ENCODE measurements around the gene RHO. TPM values are rescaled to one million over a fixed set of nuclear protein-coding genes. Genes with fewer than 3 reads are reported as not detected.
A peak's percentile ranks its signal among the peaks of the same experiment; 100 is the strongest.

RHO gene
- total RNA-seq, 4 donors from 2014 or later, result not detected

- WGBS, 2 donors, result 69 to 71% methylated on average over 10 to 11 of the region's 11 CpGs
- H3K27me3 ChIP-seq, result no peaks in the 10 kb centered on the region
- TF ChIP-seq POLR2A (IDR thresholded peaks at IDR 0.05), result no peak
- TF ChIP-seq EP300 (IDR thresholded peaks at IDR 0.05), result no peak
- no peak for TF ChIP-seq CTCF (IDR thresholded peaks at IDR 0.05)
- H3K4me3 ChIP-seq, result no peak overlapping the region
- DNase-seq (ENCODE audit: low spot score in 2 of 2), result no peak
- peaks cover 0 to 99% (median 84%) of the 10 kb centered on the region in 4 donors for H3K4me1 ChIP-seq
- no peaks in the 10 kb centered on the region for H3K9me3 ChIP-seq
- H3K36me3 ChIP-seq, result peaks cover 0 to 69% (median 0%) of the 10 kb centered on the region in 3 donors
- peak overlapping the region in 3 of 4 donors; percentile 83 to 95 (median 90) for H3K27ac ChIP-seq
These were observed 30.5 kb downstream of the RHO start for GRCh38 chr3:129558772-129559564.

GRCh38 chr3:129559565-129560079 lies 31.2 kb downstream of the RHO start:
- Histone ChIP-seq H3K9me3 (no peaks in the 10 kb centered on the region), H3K4me1 (peaks cover 0 to 99% (median 84%) of the 10 kb centered on the region in 4 donors), H3K36me3 (peaks cover 0 to 75% (median under 1%) of the 10 kb centered on the region in 3 donors), H3K27me3 (no peaks in the 10 kb centered on the region), H3K4me3 (no peak overlapping the region), H3K27ac (peak overlapping the region; percentile 69 to 95 (median 86))
- TF ChIP-seq CTCF (IDR thresholded peaks at IDR 0.05) (no peak), POLR2A (IDR thresholded peaks at IDR 0.05) (no peak), EP300 (IDR thresholded peaks at IDR 0.05) (no peak)
- WGBS, 2 donors, result 81 to 83% methylated on average over 15 to 20 of the region's 20 CpGs
- no peak for DNase-seq (ENCODE audit: low spot score in 2 of 2)

- no peak for TF ChIP-seq CTCF (IDR thresholded peaks at IDR 0.05)
- peaks cover 0 to 82% (median 7%) of the 10 kb centered on the region in 3 donors for H3K36me3 ChIP-seq
- H3K4me3 ChIP-seq, result no peak overlapping the region
- no peaks in the 10 kb centered on the region for H3K27me3 ChIP-seq
- peak overlapping the region; percentile 69 to 95 (median 86) for H3K27ac ChIP-seq
- WGBS, 2 donors, result 6 to 63% methylated on average over 4 to 9 of the region's 16 CpGs
- H3K9me3 ChIP-seq, result no peaks in the 10 kb centered on the region
- H3K4me1 ChIP-seq, result peaks cover 0 to 99% (median 80%) of the 10 kb centered on the region in 4 donors
- DNase-seq (ENCODE audit: low spot score in 2 of 2), result no peak
These were observed 31.9 kb downstream of the RHO start for GRCh38 chr3:129560269-129560787.

GRCh38 chr3:129560911-129561594 lies 32.6 kb downstream of the RHO start:
- no peak overlapping the region for H3K4me3 ChIP-seq
- peaks cover 0 to 96% (median 72%) of the 10 kb centered on the region in 4 donors for H3K4me1 ChIP-seq
- peaks cover 0 to 86% (median 12%) of the 10 kb centered on the region in 3 donors for H3K36me3 ChIP-seq
- DNase-seq (ENCODE audit: low spot score in 2 of 2), result peak; percentile 63 to 74
- TF ChIP-seq POLR2A (IDR thresholded peaks at IDR 0.05), result no peak
- TF ChIP-seq EP300 (IDR thresholded peaks at IDR 0.05), result peak in 1 of 2 donors; percentile 71
- no peak for TF ChIP-seq CTCF (IDR thresholded peaks at IDR 0.05)
- H3K27me3 ChIP-seq, result no peaks in the 10 kb centered on the region
- peak overlapping the region; percentile 69 to 95 (median 86) for H3K27ac ChIP-seq
- H3K9me3 ChIP-seq, result no peaks in the 10 kb centered on the region
- 18 to 26% methylated on average over 9 to 15 of the region's 18 CpGs for WGBS, 2 donors
